Activated CD4-positive, alpha-beta T cell treated with anti-CD3 and anti-CD28 coated beads, Interleukin-2, amount 10 ng/mL, durations not matched to agents 7 days and 5 days (primary cell): Measurements from ENCODE around the gene MYCBP2. TPM values are rescaled to one million over a fixed set of nuclear protein-coding genes. Genes with fewer than 3 reads are reported as not detected.
A peak's percentile ranks its signal among the peaks of the same experiment; 100 is the strongest.

Experiments
- CTCF ChIA-PET: fragments of 350-600 bp; sonication (Branson Sonifier 250); formaldehyde crosslinking; loops from one replicate; lab custom pipeline; 2021; ENCODE audit warnings: antibody characterized with exemption; lab: Charles Lee
- POLR2A ChIA-PET: fragments of 350-600 bp; sonication (Branson Sonifier 250); formaldehyde crosslinking; loops from one replicate; lab custom pipeline; 2021; ENCODE audit warnings: antibody characterized with exemption; lab: Charles Lee
- DNase-seq: peaks from one replicate; pipeline ENCODE4 v3.0.0-alpha.2; 2020
- H3K27ac Mint-ChIP-seq: one replicate; pipeline ENCODE4 v1.8.0; 2021; ENCODE audit warnings: mild to moderate bottlenecking, moderate library complexity, mixed read lengths
- H3K27me3 Mint-ChIP-seq: one replicate; pipeline ENCODE4 v1.8.0; 2021; ENCODE audit warnings: mixed read lengths
- H3K36me3 Mint-ChIP-seq: one replicate; pipeline ENCODE4 v1.8.0; 2021; ENCODE audit warnings: low read depth, mixed read lengths
- H3K4me1 Mint-ChIP-seq: one replicate; pipeline ENCODE4 v1.8.0; 2021; ENCODE audit warnings: mixed read lengths
- H3K4me3 Mint-ChIP-seq: one replicate; pipeline ENCODE4 v1.8.0; 2021; ENCODE audit warnings: mild to moderate bottlenecking, moderate library complexity, mixed read lengths
- H3K9me3 Mint-ChIP-seq: one replicate; pipeline ENCODE4 v1.8.0; 2021; ENCODE audit warnings: mixed read lengths
- total RNA-seq, 2 experiments: library from RNA; stranded (reverse); gene quantifications; one replicate each; pipeline ENCODE4 v1.2.3, GENCODE V29; 2021

The MYCBP2 gene
- total RNA-seq, 2 experiments from 2014 or later, result 118 to 129 TPM

- H3K36me3 Mint-ChIP-seq, result peaks cover 55% of the 10 kb centered on the region
- POLR2A ChIA-PET, result interaction anchor here (0.5 kb wide), 1 partner anchor 516 kb away, joined by 5 read pairs; no protein-coding TSS in a partner anchor
- H3K27ac Mint-ChIP-seq, result no peak overlapping the region
Observed at GRCh38 chr13:77047649-77048343, 279.1 kb downstream of the MYCBP2 start.

DNA sequence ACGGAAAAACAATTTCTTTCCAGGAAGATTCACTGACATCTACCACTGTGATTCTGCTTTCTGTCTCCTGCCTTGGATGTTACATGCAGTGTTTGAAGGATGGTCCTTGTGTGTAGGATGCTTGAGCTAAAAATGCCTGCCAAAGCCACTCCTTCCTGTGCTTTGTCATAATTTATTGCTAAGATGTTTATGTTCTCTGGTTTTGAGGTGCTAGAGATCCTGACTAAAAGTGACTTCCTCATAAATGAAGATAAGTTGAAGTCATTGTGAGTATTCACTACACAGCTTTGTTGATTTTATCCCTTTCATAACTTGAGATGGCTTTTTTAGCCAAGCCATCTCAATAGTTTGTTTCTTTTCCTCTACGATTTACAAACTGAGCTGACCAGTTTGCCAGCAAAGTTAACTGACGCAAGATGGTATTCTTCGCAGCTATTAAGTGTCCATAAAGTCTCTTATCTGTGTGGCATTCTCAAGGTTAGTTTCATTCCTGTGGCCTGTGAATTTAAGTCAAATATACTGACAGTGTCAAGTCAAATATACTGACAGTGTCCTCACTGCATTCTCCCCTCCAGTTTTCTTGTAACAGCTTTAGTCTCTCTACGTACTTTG lies 284.2 kb downstream of the MYCBP2 start:
- ChIA-PET POLR2A (no interaction called here), CTCF (interaction anchor here (0.6 to 1.3 kb wide), 2 partner anchors 10 to 15 kb away, joined by 3 to 6 read pairs; no protein-coding TSS in a partner anchor)
- Mint-ChIP-seq H3K36me3 (peaks cover 16% of the 10 kb centered on the region), H3K4me1 (peaks cover 5% of the 10 kb centered on the region), H3K27me3 (no peaks in the 10 kb centered on the region), H3K4me3 (no peak overlapping the region), H3K27ac (no peak overlapping the region), H3K9me3 (no peaks in the 10 kb centered on the region)
- no peak for DNase-seq

More at GRCh38 chr13:77047649-77048343, 279.1 kb downstream of the MYCBP2 start:
- H3K9me3 Mint-ChIP-seq, result no peaks in the 10 kb centered on the region
- CTCF ChIA-PET, result interaction anchor here (0.6 kb wide), 1 partner anchor 242 kb away, joined by 4 read pairs; no protein-coding TSS in a partner anchor
- no peak overlapping the region for H3K4me3 Mint-ChIP-seq
- no peaks in the 10 kb centered on the region for H3K27me3 Mint-ChIP-seq
- no peak for DNase-seq
- peaks cover 3% of the 10 kb centered on the region for H3K4me1 Mint-ChIP-seq

DNA sequence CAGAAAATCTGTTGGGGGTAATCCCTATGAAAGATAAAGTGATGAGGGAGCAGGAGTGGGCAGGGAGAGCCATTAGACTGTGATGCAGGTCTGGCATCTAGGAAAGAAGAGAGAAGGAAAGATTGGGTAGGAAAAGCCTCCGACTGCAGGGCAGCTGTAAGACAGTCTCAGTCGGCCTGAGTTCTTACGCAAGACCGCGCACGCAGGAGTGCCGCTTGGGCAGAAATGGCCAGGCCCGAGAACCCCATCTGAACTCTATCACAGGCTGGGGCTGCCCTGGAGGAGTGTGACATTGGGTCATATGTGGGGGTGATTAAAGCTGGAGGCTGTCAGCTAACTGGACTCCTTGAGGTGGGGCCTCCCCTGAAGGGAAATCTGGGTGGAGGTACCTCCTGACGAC lies 286.1 kb downstream of the MYCBP2 start:
- Mint-ChIP-seq H3K27me3 (no peaks in the 10 kb centered on the region), H3K36me3 (peaks cover 6% of the 10 kb centered on the region), H3K4me3 (no peak overlapping the region), H3K27ac (no peak overlapping the region), H3K9me3 (no peaks in the 10 kb centered on the region), H3K4me1 (peaks cover 7% of the 10 kb centered on the region)
- CTCF ChIA-PET, result interaction anchor here (1.2 to 1.4 kb wide), 2 partner anchors 8 to 15 kb away, joined by 3 read pairs; no protein-coding TSS in a partner anchor
- DNase-seq, result no peak
- POLR2A ChIA-PET, result no interaction called here

DNA sequence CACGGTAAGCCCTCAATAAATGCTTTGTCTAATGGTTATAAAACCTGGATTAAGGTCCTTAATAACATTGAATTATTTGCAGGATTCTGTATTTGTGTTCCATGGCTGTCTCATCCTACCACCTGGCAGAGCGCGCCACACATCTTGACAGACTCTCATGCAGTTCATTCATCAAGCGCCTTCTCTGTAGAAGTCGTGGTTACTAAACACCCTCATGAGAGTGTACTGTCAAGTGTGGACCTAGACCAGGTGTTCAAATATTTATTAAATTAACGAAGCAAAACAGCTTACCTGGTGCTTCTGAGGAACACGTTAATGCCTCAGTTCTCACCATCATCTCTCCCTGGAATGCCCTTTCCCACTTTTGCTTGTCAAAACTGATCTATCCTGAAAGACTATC lies 286.8 kb downstream of the MYCBP2 start:
- CTCF ChIA-PET, result no interaction called here
- DNase-seq, result no peak
- Mint-ChIP-seq H3K4me3 (no peak overlapping the region), H3K4me1 (peaks cover 7% of the 10 kb centered on the region), H3K36me3 (peaks cover 4% of the 10 kb centered on the region), H3K27ac (no peak overlapping the region), H3K27me3 (no peaks in the 10 kb centered on the region), H3K9me3 (no peaks in the 10 kb centered on the region)
- POLR2A ChIA-PET, result no interaction called here

- no peak for DNase-seq
- Mint-ChIP-seq H3K27ac (no peak overlapping the region), H3K36me3 (peaks cover 2% of the 10 kb centered on the region), H3K27me3 (no peaks in the 10 kb centered on the region), H3K4me1 (peaks cover 7% of the 10 kb centered on the region), H3K4me3 (no peak overlapping the region), H3K9me3 (no peaks in the 10 kb centered on the region)
- POLR2A ChIA-PET, result no interaction called here
- CTCF ChIA-PET, result no interaction called here
Observed at GRCh38 chr13:77038907-77039480, 287.9 kb downstream of the MYCBP2 start.

DNA sequence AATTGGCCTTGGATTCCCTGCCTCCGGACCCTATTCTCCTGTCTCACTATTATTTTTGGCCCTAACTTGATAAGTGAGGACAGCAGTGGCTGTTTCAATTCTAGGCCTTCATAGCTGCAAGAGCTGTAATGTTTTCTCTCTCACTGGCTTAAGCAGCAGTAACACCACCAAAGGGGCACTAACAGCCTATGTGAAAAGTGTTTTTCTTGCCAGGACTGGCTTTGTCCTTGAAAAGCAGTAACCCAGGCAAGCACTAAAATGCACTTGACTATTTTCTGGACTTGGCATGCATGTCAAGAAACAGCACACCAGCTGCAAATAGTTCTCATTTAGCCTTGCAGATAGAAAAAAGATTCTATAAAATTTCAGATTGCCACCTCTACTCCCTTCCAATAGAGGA lies 290.6 kb downstream of the MYCBP2 start:
- no peak overlapping the region for H3K27ac Mint-ChIP-seq
- CTCF ChIA-PET, result interaction anchor here (0.8 kb wide), 1 partner anchor 10 kb away, joined by 3 read pairs; no protein-coding TSS in a partner anchor
- H3K4me3 Mint-ChIP-seq, result no peak overlapping the region
- H3K27me3 Mint-ChIP-seq, result no peaks in the 10 kb centered on the region
- POLR2A ChIA-PET, result no interaction called here
- DNase-seq, result no peak
- no peaks in the 10 kb centered on the region for H3K9me3 Mint-ChIP-seq
- peaks cover 2% of the 10 kb centered on the region for H3K36me3 Mint-ChIP-seq
- peaks cover 2% of the 10 kb centered on the region for H3K4me1 Mint-ChIP-seq

DNA sequence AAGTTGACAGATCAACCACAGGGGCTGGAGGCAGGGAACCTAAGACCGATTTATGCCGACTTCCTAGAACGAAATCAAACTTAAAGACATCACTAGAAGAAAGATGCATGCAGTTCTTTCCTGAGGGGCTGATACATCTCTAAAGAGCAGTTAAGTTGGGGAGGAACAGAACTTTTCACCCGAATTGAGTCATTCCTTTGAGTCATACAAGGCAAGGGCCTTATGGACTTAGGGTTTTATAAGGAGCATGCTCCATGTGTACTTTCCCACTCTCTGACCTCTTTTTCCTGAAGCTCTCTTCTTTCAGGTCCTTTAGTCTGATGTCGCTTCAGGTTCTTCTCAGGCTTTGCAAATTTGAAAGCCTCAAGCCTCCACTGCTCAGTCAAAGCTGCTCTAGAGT lies 292.0 kb downstream of the MYCBP2 start:
- ChIA-PET CTCF (interaction anchor here (0.6 to 1.4 kb wide), 4 partner anchors 15 to 255 kb away, joined by 3 to 7 read pairs (median 4); no protein-coding TSS in a partner anchor), POLR2A (no interaction called here)
- Mint-ChIP-seq H3K27me3 (no peaks in the 10 kb centered on the region), H3K4me3 (no peak overlapping the region), H3K36me3 (peaks cover 2% of the 10 kb centered on the region), H3K27ac (no peak overlapping the region), H3K9me3 (no peaks in the 10 kb centered on the region), H3K4me1 (peaks cover 2% of the 10 kb centered on the region)
- no peak for DNase-seq

DNA sequence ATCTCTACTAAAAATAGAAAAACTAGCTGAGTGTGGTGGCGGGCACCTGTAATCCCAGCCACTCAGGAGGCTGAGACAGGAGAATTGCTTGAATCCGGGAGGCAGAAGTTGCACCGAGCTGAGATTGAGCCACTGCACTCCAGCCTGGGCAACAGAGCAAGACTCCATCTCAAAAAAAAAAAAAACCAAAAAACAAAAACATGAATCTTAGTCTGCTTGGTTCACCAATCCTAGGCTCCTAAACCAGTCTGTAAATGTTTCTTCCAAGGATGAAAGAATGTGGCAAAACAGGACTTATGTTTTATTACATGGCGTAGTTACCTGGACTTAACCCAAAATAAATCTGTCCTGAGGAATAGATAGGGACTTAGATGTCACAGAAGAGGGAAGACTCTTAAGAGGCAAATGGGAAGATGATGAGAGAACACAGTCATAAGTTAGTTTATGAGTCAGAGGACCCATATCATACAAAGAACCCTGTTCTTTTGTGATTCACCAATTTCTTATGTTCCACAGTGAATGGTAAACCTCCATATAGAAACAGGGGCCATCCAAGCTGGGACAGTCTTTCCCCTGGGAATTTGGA lies 293.1 kb downstream of the MYCBP2 start:
- H3K36me3 Mint-ChIP-seq, result peaks cover 2% of the 10 kb centered on the region
- POLR2A ChIA-PET, result no interaction called here
- H3K4me3 Mint-ChIP-seq, result no peak overlapping the region
- H3K27ac Mint-ChIP-seq, result no peak overlapping the region
- peaks cover 3% of the 10 kb centered on the region for H3K9me3 Mint-ChIP-seq
- CTCF ChIA-PET, result no interaction called here
- no peak for DNase-seq
- no peaks in the 10 kb centered on the region for H3K27me3 Mint-ChIP-seq
- H3K4me1 Mint-ChIP-seq, result peaks cover 2% of the 10 kb centered on the region

DNA sequence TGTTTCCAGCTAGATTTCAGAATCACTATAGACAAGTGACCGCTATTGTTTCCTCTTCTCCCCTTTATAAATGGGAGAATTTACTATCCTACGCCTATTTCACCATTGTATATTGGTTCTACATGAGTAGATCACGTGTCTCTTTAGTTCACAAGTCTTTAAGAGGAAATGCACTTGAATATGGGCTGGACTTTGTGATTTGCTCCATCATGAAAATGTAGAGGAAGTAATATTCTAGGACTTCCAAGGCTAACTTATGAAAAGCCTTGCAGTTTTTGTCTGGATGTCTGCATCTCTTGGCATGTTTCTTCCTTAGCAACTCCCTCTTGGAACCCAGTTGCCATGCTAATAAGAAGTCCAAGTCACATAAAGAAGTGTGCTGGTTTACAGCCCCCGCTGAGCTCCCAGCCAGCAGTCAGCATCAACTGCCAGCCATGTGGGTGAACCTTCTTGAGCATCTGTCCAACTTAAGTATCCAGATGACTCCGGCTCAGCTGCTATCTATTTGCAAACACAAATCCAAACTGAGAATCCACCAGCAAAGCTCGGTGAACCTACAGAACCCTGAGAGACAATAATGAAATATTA lies 295.1 kb downstream of the MYCBP2 start:
- CTCF ChIA-PET, result interaction anchor here (1.1 to 1.5 kb wide), 2 partner anchors 11 to 15 kb away, joined by 3 to 6 read pairs; no protein-coding TSS in a partner anchor
- POLR2A ChIA-PET, result no interaction called here
- Mint-ChIP-seq H3K9me3 (peaks cover 3% of the 10 kb centered on the region), H3K4me1 (peaks cover 16% of the 10 kb centered on the region), H3K4me3 (no peak overlapping the region), H3K27ac (no peak overlapping the region), H3K27me3 (no peaks in the 10 kb centered on the region), H3K36me3 (peaks cover 2% of the 10 kb centered on the region)
- no peak for DNase-seq

DNA sequence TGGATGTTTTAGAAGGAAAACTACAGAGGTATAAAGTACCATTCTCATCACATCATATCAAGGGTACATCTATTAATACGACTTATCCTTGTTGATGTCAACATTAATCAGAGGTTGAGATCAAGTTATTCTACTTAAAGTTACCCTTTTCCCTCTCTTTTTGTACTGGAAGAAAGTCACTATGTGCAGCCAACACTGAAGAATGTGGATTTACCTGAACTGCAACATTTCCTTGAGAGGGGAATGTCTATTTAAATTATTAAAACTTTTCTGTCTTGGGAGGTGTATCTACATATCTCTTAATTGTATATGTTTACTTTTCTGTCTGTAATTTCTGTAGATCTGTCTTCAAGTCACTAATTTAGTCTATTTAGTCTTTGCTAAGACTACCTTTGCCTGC lies 297.5 kb downstream of the MYCBP2 start:
- Mint-ChIP-seq H3K36me3 (peaks cover 9% of the 10 kb centered on the region), H3K4me1 (peaks cover 21% of the 10 kb centered on the region), H3K27me3 (no peaks in the 10 kb centered on the region), H3K9me3 (peaks cover 3% of the 10 kb centered on the region), H3K4me3 (no peak overlapping the region), H3K27ac (no peak overlapping the region)
- POLR2A ChIA-PET, result no interaction called here
- CTCF ChIA-PET, result no interaction called here
- no peak for DNase-seq

DNA sequence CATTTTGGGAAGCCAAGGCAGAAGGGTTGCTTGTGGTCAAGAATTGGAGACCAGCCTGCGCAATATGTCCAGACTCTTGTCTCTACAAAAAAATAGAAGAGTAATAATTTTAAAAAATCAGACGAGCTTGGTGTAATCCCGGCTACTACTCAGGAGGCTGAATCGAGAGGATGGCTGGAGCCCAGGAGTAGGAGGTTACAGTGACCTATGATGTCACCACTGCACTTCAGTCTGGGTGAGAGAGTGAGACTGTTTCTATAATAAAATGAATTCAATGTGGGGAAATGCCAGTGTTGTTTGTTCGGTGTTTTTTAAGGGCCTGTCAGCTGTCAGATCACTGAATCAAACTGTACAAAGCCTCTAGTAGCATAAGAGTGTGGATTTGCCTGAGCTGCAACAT lies 298.7 kb downstream of the MYCBP2 start:
- POLR2A ChIA-PET, result interaction anchor here (0.6 kb wide), 1 partner anchor 478 kb away, joined by 3 read pairs; no protein-coding TSS in a partner anchor

More for the DNA sequence above, 298.7 kb downstream of the MYCBP2 start:
- H3K27me3 Mint-ChIP-seq, result no peaks in the 10 kb centered on the region
- DNase-seq, result no peak
- CTCF ChIA-PET, result interaction anchor here (0.7 to 1.1 kb wide), 3 partner anchors 15 to 309 kb away, joined by 3 to 4 read pairs (median 3); no protein-coding TSS in a partner anchor
- peaks cover 3% of the 10 kb centered on the region for H3K9me3 Mint-ChIP-seq
- peak overlapping the region; percentile 84 for H3K4me3 Mint-ChIP-seq
- peak overlapping the region; percentile 95 for H3K27ac Mint-ChIP-seq
- peaks cover 32% of the 10 kb centered on the region for H3K4me1 Mint-ChIP-seq
- H3K36me3 Mint-ChIP-seq, result peaks cover 16% of the 10 kb centered on the region
